HepG2 (cell line): ENCODE results near the gene ZMYND10. TPM values are rescaled to one million over a fixed set of nuclear protein-coding genes. Genes with fewer than 3 reads are reported as not detected.

Experiments
- AKNA ChIP-seq: sonication (generic); formaldehyde crosslinking; IDR thresholded peaks from 2 replicates; pipeline ENCODE4 v1.4.0; 2020; ENCODE audit warnings: missing genetic modification reagents, borderline replicate concordance
- BORCS8-MEF2B ChIP-seq: sonication (generic); formaldehyde crosslinking; IDR thresholded peaks from 2 replicates; pipeline ENCODE4 v1.8.0; 2022; ENCODE audit warnings: mild to moderate bottlenecking, missing genetic modification reagents
- EHMT2 ChIP-seq: fragments of 200-600 bp; sonication (generic); IDR thresholded peaks from 2 replicates; pipeline ENCODE4 v1.7.0; 2017; ENCODE audit warnings: antibody characterized with exemption, low read depth, low read length, borderline replicate concordance
- HNRNPK ChIP-seq: fragments of 200-400 bp; formaldehyde crosslinking; IDR thresholded peaks from 2 replicates; pipeline ENCODE4 v1.6.1; 2018; ENCODE audit warnings: low read length, low read depth, moderate library complexity, mild to moderate bottlenecking; ENCODE audit not compliant: poor library complexity, severe bottlenecking
- HNRNPL ChIP-seq: fragments of 200-400 bp; formaldehyde crosslinking; IDR thresholded peaks from 2 replicates; pipeline ENCODE4 v1.6.1; 2017; ENCODE audit warnings: mild to moderate bottlenecking, low read depth, low read length
- KLF12 ChIP-seq: sonication (generic); formaldehyde crosslinking; IDR thresholded peaks from 2 replicates; pipeline ENCODE4 v1.4.0; 2020; ENCODE audit warnings: missing genetic modification reagents, borderline replicate concordance
- MTA1 ChIP-seq: sonication (generic); formaldehyde crosslinking; IDR thresholded peaks from 2 replicates; pipeline ENCODE4 v1.4.0; 2020; ENCODE audit warnings: missing genetic modification reagents, mild to moderate bottlenecking, borderline replicate concordance
- MZF1 ChIP-seq: sonication (generic); formaldehyde crosslinking; IDR thresholded peaks from 2 replicates; pipeline ENCODE4 v1.8.1; 2023; ENCODE audit warnings: mild to moderate bottlenecking, missing genetic modification reagents, borderline replicate concordance
- RFX1 ChIP-seq: fragments of 450-650 bp; IDR thresholded peaks from 2 replicates; pipeline ENCODE4 v1.6.1; 2017
- SALL1 ChIP-seq: sonication (generic); formaldehyde crosslinking; IDR thresholded peaks from 2 replicates; pipeline ENCODE4 v1.8.0; 2022; ENCODE audit warnings: mild to moderate bottlenecking, missing genetic modification reagents
- SALL2 ChIP-seq: sonication (generic); formaldehyde crosslinking; IDR thresholded peaks from 2 replicates; pipeline ENCODE4 v1.8.1; 2023; ENCODE audit warnings: mild to moderate bottlenecking, missing genetic modification reagents, inconsistent platforms
- ZBTB2 ChIP-seq: sonication (generic); formaldehyde crosslinking; IDR thresholded peaks from 2 replicates; pipeline ENCODE4 v1.8.0; 2022; ENCODE audit warnings: low read depth, missing genetic modification reagents
- ZBTB7A ChIP-seq: sonication (generic); formaldehyde crosslinking; IDR thresholded peaks from 2 replicates; pipeline ENCODE4 v1.8.0; 2022; ENCODE audit warnings: mild to moderate bottlenecking, missing genetic modification reagents
- ZNF225 ChIP-seq: sonication (generic); formaldehyde crosslinking; IDR thresholded peaks from 2 replicates; pipeline ENCODE4 v1.4.0; 2020; ENCODE audit warnings: mild to moderate bottlenecking, missing genetic modification reagents
- ZNF343 ChIP-seq: sonication (generic); formaldehyde crosslinking; IDR thresholded peaks from 2 replicates; pipeline ENCODE4 v1.4.0; 2020; ENCODE audit warnings: mild to moderate bottlenecking, missing genetic modification reagents
- ZNF687 ChIP-seq: sonication (generic); formaldehyde crosslinking; IDR thresholded peaks from 2 replicates; pipeline ENCODE4 v1.5.1; 2020; ENCODE audit warnings: mild to moderate bottlenecking, missing genetic modification reagents, moderate library complexity
- ZSCAN25 ChIP-seq: sonication (generic); formaldehyde crosslinking; IDR thresholded peaks from 2 replicates; pipeline ENCODE4 v1.8.0; 2022; ENCODE audit warnings: mild to moderate bottlenecking, missing genetic modification reagents
- polyA plus RNA-seq, 8 experiments: library from polyadenylated mRNA; depleted of rRNA in 3 of 8; stranded (reverse) in 7 of 8; unstranded in 1 of 8; fragments of >200 nt; fragmentation: Illumina TruSeq in 4 of 8; extraction: Trizol in 4 of 8; gene quantifications; 2 replicates each; pipeline versions ENCODE4 v1.2.1 to v1.2.3, GENCODE V29; 2011 to 2016; ENCODE audit warnings: low read depth in 4 of 8, missing spikeins in 1 of 8, mixed read lengths in 1 of 8; ENCODE audit not compliant: insufficient read depth in 1 of 8
- total RNA-seq, 5 experiments: library from RNA; depleted of rRNA; stranded (reverse); fragments of >200 nt; fragmentation: Illumina TruSeq; extraction: Trizol; gene quantifications; 2 replicates each; pipeline ENCODE4 v1.2.3, GENCODE V29; 2016; ENCODE audit warnings: low read depth in 1 of 5
- TF ChIP-seq, protein P1 (sequence below): sonication (generic); formaldehyde crosslinking; IDR thresholded peaks from 2 replicates; pipeline ENCODE4 v1.5.0; 2020; ENCODE audit warnings: missing genetic modification reagents

The ZMYND10 gene
- total and polyA plus RNA-seq, 2 of the 13 experiments (the other 11 are each of a cell fraction or from before 2014, with no cell fraction given), result 0.60 to 0.74 TPM

DNA sequence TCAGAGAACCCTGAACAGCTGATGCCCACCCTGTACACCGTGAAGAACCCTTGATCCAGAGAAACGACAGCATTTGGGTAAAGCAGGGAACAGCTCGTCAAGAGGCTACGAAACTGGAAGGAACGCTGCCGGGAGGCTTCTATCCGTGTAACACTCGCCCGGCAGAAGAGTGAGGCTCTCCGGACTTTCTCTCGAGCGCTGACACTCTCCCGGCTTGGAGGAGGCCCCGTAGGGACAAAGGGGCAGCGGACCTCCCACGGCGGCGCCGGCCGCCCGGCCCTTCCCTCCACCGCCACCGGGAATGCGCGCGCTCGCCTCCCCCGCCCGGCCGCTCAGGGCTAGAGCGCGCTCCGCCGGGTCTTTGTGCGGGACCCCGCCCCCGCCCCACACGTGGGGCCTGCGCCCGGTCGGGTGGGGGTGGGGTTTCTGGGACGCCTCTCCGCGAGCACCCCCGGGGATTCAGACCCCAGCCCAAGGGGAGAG, 24.6 kb downstream of the ZMYND10 start (continued):
- TF ChIP-seq ZNF225 (peak; percentile 18; the same call in 1 of the 2 replicates), ZBTB7A (CRISPR knock-in tag) (no peak), SALL1 (CRISPR knock-in tag) (0 out of 2 replicates have a peak, but pooled peaks have one; percentile 24), MZF1 (no peak), MTA1 (no peak), ZNF687 (CRISPR knock-in tag) (no peak; the same call in 1 of the 2 replicates), KLF12 (CRISPR knock-in tag) (peak; percentile 40; the same call in 1 of the 2 replicates), ZBTB2 (CRISPR knock-in tag) (peak; percentile 52; the same call in 1 of the 2 replicates), ZSCAN25 (CRISPR knock-in tag) (peak; percentile 58; the same call in 1 of the 2 replicates), EHMT2 (no peak), SALL2 (CRISPR knock-in tag) (peak; percentile 42; the same call in 1 of the 2 replicates), HNRNPL (no peak), AKNA (CRISPR knock-in tag) (no peak), HNRNPK (peak; percentile 6), RFX1 (no peak), BORCS8-MEF2B (no peak; the same call in 1 of the 2 replicates), ZNF343 (no peak)
- TF ChIP-seq, protein P1, sequence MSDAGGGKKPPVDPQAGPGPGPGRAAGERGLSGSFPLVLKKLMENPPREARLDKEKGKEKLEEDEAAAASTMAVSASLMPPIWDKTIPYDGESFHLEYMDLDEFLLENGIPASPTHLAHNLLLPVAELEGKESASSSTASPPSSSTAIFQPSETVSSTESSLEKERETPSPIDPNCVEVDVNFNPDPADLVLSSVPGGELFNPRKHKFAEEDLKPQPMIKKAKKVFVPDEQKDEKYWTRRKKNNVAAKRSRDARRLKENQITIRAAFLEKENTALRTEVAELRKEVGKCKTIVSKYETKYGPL (CRISPR knock-in tag), result no peak
